Subcutaneous adipose tissue (tissue), 4 donors: ENCODE data around the gene SLC5A2. TPM values are rescaled to one million over a fixed set of nuclear protein-coding genes. Genes with fewer than 3 reads are reported as not detected.

Experiments
- total RNA-seq, 4 donors: library from RNA; depleted of rRNA; stranded (reverse); fragments of >200 nt; gene quantifications; one replicate each; pipeline ENCODE4 v1.1.0, GENCODE V29; 2016
- TF ChIP-seq, protein P1 (sequence below): fragments of 450-650 bp; IDR thresholded peaks from one replicate; pipeline ENCODE4 v1.5.1; 2016; ENCODE audit warnings: low read depth, mild to moderate bottlenecking, control low read depth, antibody characterized with exemption, moderate library complexity

SLC5A2 gene
- total RNA-seq, 4 donors from 2014 or later, result not detected

DNA sequence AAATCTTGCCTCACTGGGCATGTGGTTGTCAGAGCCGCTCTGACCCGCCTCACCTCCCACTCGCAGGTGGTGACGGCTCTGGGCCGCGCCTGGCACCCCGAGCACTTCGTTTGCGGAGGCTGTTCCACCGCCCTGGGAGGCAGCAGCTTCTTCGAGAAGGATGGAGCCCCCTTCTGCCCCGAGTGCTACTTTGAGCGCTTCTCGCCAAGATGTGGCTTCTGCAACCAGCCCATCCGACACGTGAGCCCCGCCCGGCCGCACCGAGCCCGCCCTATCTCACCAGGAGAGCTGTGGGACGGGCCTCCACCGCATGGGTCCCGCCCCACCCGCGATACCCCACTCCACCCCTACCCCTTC, 7.0 kb upstream of the SLC5A2 start:
- TF ChIP-seq, protein P1, sequence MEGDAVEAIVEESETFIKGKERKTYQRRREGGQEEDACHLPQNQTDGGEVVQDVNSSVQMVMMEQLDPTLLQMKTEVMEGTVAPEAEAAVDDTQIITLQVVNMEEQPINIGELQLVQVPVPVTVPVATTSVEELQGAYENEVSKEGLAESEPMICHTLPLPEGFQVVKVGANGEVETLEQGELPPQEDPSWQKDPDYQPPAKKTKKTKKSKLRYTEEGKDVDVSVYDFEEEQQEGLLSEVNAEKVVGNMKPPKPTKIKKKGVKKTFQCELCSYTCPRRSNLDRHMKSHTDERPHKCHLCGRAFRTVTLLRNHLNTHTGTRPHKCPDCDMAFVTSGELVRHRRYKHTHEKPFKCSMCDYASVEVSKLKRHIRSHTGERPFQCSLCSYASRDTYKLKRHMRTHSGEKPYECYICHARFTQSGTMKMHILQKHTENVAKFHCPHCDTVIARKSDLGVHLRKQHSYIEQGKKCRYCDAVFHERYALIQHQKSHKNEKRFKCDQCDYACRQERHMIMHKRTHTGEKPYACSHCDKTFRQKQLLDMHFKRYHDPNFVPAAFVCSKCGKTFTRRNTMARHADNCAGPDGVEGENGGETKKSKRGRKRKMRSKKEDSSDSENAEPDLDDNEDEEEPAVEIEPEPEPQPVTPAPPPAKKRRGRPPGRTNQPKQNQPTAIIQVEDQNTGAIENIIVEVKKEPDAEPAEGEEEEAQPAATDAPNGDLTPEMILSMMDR, result no peak

DNA sequence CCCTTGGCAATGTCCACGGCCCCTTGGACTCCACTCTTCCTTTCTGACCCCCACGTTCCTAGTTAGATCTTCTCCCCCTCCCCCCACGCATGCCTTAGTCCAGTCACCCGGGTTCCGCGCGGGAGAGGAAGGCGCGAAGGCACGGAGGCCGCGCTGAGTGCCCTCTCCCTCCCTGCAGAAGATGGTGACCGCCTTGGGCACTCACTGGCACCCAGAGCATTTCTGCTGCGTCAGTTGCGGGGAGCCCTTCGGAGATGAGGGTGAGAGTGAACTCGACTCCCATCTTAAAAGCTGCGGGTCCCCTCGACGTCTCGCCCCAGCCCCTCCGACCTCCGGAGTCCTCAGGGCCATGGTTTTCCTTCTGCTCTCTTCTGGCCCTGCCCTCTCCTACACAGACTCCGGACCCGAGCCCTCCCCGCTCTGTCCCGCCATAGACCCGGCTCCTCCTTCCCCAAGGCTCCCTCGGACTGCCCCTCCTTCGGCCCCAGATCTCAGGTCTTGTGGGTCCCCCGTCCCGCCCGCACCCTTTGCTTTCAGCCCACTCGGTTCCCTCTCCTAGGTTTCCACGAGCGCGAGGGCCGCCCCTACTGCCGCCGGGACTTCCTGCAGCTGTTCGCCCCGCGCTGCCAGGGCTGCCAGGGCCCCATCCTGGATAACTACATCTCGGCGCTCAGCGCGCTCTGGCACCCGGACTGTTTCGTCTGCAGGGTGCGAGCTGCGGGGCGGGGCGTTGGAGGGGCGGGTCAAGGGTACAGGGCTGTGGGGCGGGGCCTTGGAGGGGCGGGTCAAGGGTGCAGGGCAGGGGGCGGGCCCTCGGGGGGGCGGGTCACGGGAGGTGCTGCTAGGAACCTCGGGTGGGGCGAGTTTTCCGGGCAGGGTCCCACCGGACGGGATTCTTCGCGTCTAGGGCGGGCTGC, 6.4 kb upstream of the SLC5A2 start:
- TF ChIP-seq, protein P1, result no peak

DNA sequence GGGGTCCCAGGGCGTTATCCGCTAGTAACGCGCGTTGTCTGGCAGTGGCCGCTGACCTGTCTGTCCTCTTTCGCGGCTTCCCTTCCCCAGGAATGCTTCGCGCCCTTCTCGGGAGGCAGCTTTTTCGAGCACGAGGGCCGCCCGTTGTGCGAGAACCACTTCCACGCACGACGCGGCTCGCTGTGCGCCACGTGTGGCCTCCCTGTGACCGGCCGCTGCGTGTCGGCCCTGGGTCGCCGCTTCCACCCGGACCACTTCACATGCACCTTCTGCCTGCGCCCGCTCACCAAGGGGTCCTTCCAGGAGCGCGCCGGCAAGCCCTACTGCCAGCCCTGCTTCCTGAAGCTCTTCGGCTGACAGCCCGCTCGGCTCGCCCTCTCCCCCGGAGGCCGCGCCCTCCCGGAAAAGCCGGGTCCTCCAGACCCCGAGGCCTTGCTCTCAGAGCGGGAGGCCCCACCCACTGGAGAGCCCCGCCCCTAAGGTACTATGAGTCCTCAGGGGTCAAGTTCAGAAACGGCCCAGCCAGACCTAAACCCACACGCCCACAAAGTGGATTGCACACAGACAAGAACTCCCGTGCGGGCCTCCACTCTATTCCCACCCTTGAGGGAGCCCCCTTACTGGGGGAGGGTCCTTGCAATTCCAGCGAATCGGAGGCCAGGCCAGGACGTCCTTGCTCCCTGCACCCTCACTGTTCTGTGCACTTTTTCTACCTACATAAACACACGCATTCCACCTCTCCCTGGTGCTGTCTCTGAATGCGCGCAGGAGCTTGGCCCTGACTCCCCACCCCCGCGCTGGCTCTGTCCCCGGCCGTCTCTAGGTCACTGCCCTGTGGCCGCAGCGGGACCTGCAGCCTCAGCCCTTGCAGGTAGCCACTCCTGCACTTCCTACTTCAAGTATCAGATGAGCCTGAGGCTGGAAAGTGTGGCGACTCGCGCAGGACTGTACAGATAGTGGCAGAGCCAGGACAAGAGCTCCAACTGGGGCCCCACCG, 5.4 kb upstream of the SLC5A2 start:
- TF ChIP-seq, protein P1, result no peak

DNA sequence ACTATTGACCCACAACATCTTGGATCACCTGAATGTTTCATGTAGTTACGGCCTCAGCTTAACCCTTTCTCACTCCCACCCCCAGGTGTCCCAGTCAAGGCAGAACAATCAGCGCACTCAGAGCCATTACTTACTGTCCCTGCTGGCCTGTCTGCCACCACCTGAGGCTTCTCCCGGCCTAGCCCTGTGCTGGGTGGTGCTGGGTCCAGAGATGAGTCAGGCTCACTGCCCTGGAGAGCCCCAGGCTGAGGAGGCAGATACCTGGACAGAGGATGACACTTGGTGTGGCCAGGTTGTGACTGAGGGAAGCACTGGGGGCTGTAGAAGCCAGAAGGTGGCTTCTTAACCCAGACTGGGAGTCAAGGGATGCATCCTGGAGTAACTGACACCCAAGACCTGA, 4.0 kb upstream of the SLC5A2 start:
- TF ChIP-seq, protein P1, result no peak

DNA sequence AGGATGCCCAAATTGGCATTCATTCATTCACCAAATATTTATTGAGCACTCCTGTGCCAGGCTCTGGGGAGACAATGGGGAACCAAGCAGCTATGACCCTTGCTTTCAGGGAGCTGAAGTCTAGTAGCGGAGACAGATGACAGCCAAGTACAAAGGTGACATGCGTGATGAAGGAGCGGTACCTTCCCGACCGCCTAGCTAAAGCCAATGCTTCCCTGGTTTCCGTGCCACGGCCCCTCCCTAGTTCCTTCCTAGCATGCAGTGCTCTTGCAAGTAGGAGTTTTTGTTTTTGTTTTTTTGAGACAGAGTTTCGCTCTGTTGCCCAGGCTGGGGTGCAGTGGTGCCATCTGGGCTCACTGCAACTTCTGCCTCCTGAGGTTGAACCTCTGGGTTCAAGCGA, 3.2 kb upstream of the SLC5A2 start:
- TF ChIP-seq, protein P1, result no peak

DNA sequence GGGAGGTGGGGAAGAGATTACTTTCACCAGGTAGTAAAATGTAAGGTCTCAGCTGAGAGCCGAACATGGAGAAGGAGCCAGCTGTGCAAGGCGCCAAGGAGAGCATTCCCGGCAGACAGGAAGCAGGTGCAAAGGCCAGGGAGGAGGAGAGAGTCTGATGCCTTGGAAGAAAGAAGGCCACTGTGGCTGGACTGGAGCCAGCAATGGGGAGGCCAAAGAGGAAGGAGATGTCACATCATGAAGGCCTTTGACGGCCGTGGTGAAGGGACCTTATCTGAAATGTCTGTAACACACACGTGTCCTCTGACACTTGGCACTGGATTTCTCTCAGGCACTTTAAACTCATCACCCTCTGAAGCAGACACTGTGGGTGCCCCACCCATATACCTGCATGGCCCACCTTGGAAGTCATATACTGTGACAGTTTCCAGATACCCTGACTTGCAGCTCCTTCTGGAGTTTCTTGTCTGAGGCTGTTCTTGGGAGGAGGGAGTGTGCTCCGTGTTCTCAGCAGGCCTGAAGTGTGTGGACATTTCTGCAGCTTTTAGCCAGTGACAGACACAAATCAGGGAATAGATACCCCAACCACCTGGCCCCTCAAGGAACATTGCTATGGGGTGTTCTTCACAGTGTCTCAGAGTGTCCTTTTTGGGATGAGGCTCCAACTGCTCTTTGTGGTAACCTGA, 1.9 kb upstream of the SLC5A2 start:
- TF ChIP-seq, protein P1, result no peak
